HepG2 (cell line): ENCODE data around the gene SHISA7. TPM values are rescaled to one million over a fixed set of nuclear protein-coding genes. Genes with fewer than 3 reads are reported as not detected.

Source experiments
- ELF3 ChIP-seq: IDR thresholded peaks from 2 replicates; pipeline ENCODE4 v1.6.1; 2016; ENCODE audit warnings: missing genetic modification reagents, missing compliant biosample characterization
- FOSL2 ChIP-seq: sonication (generic); formaldehyde crosslinking; IDR thresholded peaks from 2 replicates; pipeline ENCODE4 v1.4.0; 2020; ENCODE audit warnings: missing genetic modification reagents
- GATAD1 ChIP-seq: IDR thresholded peaks from 2 replicates; pipeline ENCODE4 v1.6.1; 2016; ENCODE audit warnings: missing genetic modification reagents, missing compliant biosample characterization
- HOXA5 ChIP-seq: sonication (generic); formaldehyde crosslinking; IDR thresholded peaks from 2 replicates; pipeline ENCODE4 v1.4.0; 2020; ENCODE audit warnings: missing genetic modification reagents
- HOXA9 ChIP-seq: sonication (generic); formaldehyde crosslinking; IDR thresholded peaks from 2 replicates; pipeline ENCODE4 v1.8.1; 2022; ENCODE audit warnings: missing genetic modification reagents, mild to moderate bottlenecking, moderate library complexity, borderline replicate concordance
- IKZF5 ChIP-seq: IDR thresholded peaks from 2 replicates; pipeline ENCODE4 v1.6.1; 2018; ENCODE audit warnings: missing genetic modification reagents, mild to moderate bottlenecking, missing compliant biosample characterization
- JUNB ChIP-seq: sonication (generic); formaldehyde crosslinking; IDR thresholded peaks from 2 replicates; pipeline ENCODE4 v1.8.0; 2022; ENCODE audit warnings: missing genetic modification reagents, mild to moderate bottlenecking, borderline replicate concordance
- MED1 ChIP-seq: sonication (generic); formaldehyde crosslinking; IDR thresholded peaks from 2 replicates; pipeline ENCODE4 v1.4.0; 2020; ENCODE audit warnings: missing genetic modification reagents
- NONO ChIP-seq, 2 experiments: fragments of 450-650 bp in 1 of 2; sonication (generic) in 1 of 2; formaldehyde crosslinking in 1 of 2; IDR thresholded peaks in 1 of 2; conservative IDR thresholded peaks in 1 of 2; 2 replicates each; pipeline versions ENCODE4 v1.6.1 to v1.8.0; 2017 to 2022; ENCODE audit warnings: mild to moderate bottlenecking in 1 of 2, missing genetic modification reagents in 1 of 2, moderate library complexity in 1 of 2
- SALL2 ChIP-seq: sonication (generic); formaldehyde crosslinking; IDR thresholded peaks from 2 replicates; pipeline ENCODE4 v1.8.1; 2023; ENCODE audit warnings: mild to moderate bottlenecking, missing genetic modification reagents, inconsistent platforms
- SIX4 ChIP-seq: sonication (generic); formaldehyde crosslinking; IDR thresholded peaks from 2 replicates; pipeline ENCODE4 v1.4.0; 2020; ENCODE audit warnings: missing genetic modification reagents
- TAF1 ChIP-seq: sonication (generic); formaldehyde crosslinking; IDR thresholded peaks from 2 replicates; pipeline ENCODE4 v1.4.0; 2020; ENCODE audit warnings: missing genetic modification reagents
- ZFY ChIP-seq: sonication (generic); formaldehyde crosslinking; IDR thresholded peaks from 2 replicates; pipeline ENCODE4 v1.4.0; 2020; ENCODE audit warnings: missing genetic modification reagents
- ZHX1 ChIP-seq: sonication (generic); formaldehyde crosslinking; IDR thresholded peaks from 2 replicates; pipeline ENCODE4 v1.8.1; 2022; ENCODE audit warnings: low read depth, mild to moderate bottlenecking, missing genetic modification reagents
- ZHX2 ChIP-seq, 2 experiments: sonication (generic) in 1 of 2; formaldehyde crosslinking in 1 of 2; IDR thresholded peaks; 2 replicates each; pipeline versions ENCODE4 v1.6.1 to v1.9.0; 2014 to 2022; ENCODE audit warnings: antibody characterized with exemption in 1 of 2, borderline replicate concordance in 1 of 2, inconsistent platforms in 1 of 2, low read depth in 1 of 2, missing genetic modification reagents in 1 of 2
- ZNF263 ChIP-seq: sonication (generic); formaldehyde crosslinking; IDR thresholded peaks from 2 replicates; pipeline ENCODE4 v1.4.0; 2020; ENCODE audit warnings: missing genetic modification reagents
- ZNF292 ChIP-seq: sonication (generic); formaldehyde crosslinking; IDR thresholded peaks from 2 replicates; pipeline ENCODE4 v1.8.1; 2022; ENCODE audit warnings: mild to moderate bottlenecking, low read depth, missing genetic modification reagents, borderline replicate concordance
- polyA plus RNA-seq, 8 experiments: library from polyadenylated mRNA; depleted of rRNA in 3 of 8; stranded (reverse) in 7 of 8; unstranded in 1 of 8; fragments of >200 nt; fragmentation: Illumina TruSeq in 4 of 8; extraction: Trizol in 4 of 8; gene quantifications; 2 replicates each; pipeline versions ENCODE4 v1.2.1 to v1.2.3, GENCODE V29; 2011 to 2016; ENCODE audit warnings: low read depth in 4 of 8, missing spikeins in 1 of 8, mixed read lengths in 1 of 8; ENCODE audit not compliant: insufficient read depth in 1 of 8
- total RNA-seq, 5 experiments: library from RNA; depleted of rRNA; stranded (reverse); fragments of >200 nt; fragmentation: Illumina TruSeq; extraction: Trizol; gene quantifications; 2 replicates each; pipeline ENCODE4 v1.2.3, GENCODE V29; 2016; ENCODE audit warnings: low read depth in 1 of 5
- TF ChIP-seq, protein P1 (sequence below): sonication (generic); formaldehyde crosslinking; IDR thresholded peaks from 2 replicates; pipeline ENCODE4 v1.8.0; 2022; ENCODE audit warnings: missing genetic modification reagents, low read depth, mild to moderate bottlenecking, borderline replicate concordance

The SHISA7 gene
- total and polyA plus RNA-seq, 2 of the 13 experiments (the other 11 are each of a cell fraction or from before 2014, with no cell fraction given): not detected

DNA sequence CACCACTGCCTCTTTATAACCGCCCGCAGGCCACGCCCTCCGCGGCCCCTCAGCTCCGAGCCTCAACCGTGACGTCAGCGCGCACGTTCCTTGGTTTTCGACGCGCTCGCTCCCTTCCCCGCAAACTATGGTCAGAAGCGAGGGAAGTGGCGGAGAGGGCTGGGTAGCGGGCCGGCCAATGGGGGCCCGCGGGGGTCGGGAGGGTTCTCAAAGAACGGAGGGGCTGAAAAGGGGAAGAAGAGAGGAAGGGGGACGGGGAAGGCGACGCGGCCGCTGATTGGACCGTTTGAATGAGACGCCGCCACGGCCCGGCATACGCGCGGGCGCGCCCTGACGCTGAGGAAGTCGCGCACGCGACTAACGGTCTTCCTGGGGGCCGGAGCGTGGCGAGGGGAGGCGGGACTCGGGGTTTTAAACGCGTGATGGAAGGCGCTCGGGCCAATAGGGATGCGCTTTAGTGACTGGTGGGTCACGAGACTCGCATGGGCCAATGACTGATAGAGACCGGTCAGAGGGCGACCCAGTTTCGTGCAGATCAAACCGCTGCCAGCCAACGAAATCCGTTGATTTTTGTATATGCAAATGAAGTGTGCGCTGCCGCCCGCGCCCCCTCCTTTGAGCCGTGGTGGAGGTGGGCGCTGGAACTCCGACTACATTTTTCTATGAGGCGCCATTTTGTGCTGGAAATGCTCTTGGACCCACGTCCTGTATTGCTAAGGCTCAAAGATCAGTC, 35.1 kb downstream of the SHISA7 start (continued):
- TF ChIP-seq ZHX2 (IDR thresholded peaks at IDR 0.05; ENCODE audit: low read depth) (peak; percentile 47; the same call in 1 of the 2 replicates), ZHX2 (CRISPR knock-in tag; IDR thresholded peaks at IDR 0.05; ENCODE audit: borderline replicate concordance) (no peak), HOXA5 (CRISPR knock-in tag) (peak; percentile 78; the same call in 1 of the 2 replicates), ZNF292 (no peak), FOSL2 (CRISPR knock-in tag) (peak; percentile 37; the same call in 1 of the 2 replicates), NONO (IDR thresholded peaks at IDR 0.05) (no peak), NONO (CRISPR knock-in tag; conservative IDR thresholded peaks at IDR 0.05) (peak; percentile 76), GATAD1 (CRISPR knock-in tag) (peak; percentile 64; the same call in 1 of the 2 replicates), JUNB (CRISPR knock-in tag) (peak; percentile 51; the same call in 1 of the 2 replicates), TAF1 (CRISPR knock-in tag) (no peak; the same call in 1 of the 2 replicates), ZFY (CRISPR knock-in tag) (no peak), MED1 (CRISPR knock-in tag) (peak; percentile 59; the same call in 1 of the 2 replicates), IKZF5 (CRISPR knock-in tag) (no peak), HOXA9 (CRISPR knock-in tag) (peak; percentile 81; the same call in 1 of the 2 replicates), ZNF263 (CRISPR knock-in tag) (no peak), SIX4 (CRISPR knock-in tag) (0 out of 2 replicates have a peak, but pooled peaks have one; percentile 36), ELF3 (CRISPR knock-in tag) (peak; percentile 27; the same call in 1 of the 2 replicates), SALL2 (0 out of 2 replicates have a peak, but pooled peaks have one; percentile 67), ZHX1 (CRISPR knock-in tag) (peak; percentile 55; the same call in 1 of the 2 replicates)
- TF ChIP-seq, protein P1, sequence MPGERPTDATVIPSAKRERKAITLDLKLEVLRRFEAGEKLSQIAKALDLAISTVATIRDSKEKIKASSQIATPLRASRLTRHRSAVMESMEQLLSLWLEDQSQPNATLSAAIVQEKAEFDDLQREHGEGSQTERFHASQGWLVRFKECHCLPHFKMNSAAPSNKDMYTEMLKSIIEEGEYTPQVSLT (CRISPR knock-in tag): no peak
